Measurements from ENCODE around the gene SH3RF3. TPM values are rescaled to one million over a fixed set of nuclear protein-coding genes. Genes with fewer than 3 reads are reported as not detected.

The SH3RF3 gene
- total RNA-seq, 1 donor from 2014 or later = 7.9 TPM

DNA sequence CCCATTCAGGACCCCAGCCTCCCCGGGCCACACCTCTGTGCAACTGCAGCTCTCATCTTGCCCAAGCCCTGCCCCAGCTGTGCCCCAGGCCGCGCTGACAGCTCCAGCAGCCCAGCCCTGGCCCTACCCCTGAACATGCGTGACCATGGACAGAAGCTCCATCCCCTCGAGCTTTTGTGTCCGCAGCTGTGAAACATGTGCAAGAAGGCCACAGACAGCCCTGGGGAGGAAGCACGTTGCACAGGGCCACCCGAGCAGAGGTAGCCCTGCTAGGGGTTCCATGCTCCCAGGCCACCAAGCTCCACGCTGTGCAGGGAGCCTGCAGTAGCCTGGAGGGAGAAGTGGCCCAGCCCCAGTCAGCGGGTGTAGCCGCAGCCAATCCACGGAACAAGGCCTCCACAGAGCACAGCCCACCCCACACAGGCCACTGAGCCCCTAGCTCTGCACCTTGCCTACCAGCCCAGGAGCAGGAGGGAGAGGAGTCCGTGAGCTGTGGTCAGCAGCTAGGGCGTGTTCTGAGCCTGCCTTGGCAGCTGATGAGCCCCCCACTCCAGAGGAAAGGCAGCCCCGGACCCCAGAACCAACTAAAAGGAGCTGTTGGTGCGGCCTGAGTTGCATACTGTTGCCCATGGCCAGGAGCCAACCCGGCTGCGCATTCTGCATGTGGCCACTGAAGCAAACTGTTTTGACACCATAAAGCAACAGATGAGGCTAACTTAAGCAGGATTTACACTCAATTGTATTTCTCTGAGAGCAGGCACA lies 300.7 kb downstream of the SH3RF3 start:
- H3K36me3 ChIP-seq = peaks cover 6% of the 10 kb centered on the region
- H3K4me3 ChIP-seq = no peak overlapping the region
- no peak for DNase-seq
- no peaks in the 10 kb centered on the region for H3K27me3 ChIP-seq (ENCODE audit: low read depth)
- no peaks in the 10 kb centered on the region for H3K4me1 ChIP-seq
- H3K9me3 ChIP-seq (replicated peaks) = no peaks in the 10 kb centered on the region
- no peak overlapping the region for H3K27ac ChIP-seq (replicated peaks)
- TF ChIP-seq, protein P1, sequence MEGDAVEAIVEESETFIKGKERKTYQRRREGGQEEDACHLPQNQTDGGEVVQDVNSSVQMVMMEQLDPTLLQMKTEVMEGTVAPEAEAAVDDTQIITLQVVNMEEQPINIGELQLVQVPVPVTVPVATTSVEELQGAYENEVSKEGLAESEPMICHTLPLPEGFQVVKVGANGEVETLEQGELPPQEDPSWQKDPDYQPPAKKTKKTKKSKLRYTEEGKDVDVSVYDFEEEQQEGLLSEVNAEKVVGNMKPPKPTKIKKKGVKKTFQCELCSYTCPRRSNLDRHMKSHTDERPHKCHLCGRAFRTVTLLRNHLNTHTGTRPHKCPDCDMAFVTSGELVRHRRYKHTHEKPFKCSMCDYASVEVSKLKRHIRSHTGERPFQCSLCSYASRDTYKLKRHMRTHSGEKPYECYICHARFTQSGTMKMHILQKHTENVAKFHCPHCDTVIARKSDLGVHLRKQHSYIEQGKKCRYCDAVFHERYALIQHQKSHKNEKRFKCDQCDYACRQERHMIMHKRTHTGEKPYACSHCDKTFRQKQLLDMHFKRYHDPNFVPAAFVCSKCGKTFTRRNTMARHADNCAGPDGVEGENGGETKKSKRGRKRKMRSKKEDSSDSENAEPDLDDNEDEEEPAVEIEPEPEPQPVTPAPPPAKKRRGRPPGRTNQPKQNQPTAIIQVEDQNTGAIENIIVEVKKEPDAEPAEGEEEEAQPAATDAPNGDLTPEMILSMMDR (IDR thresholded peaks at IDR 0.05; ENCODE audit: borderline replicate concordance) = no peak
- intact Hi-C loops (cut with micrococcal nuclease) = no loop called here

DNA sequence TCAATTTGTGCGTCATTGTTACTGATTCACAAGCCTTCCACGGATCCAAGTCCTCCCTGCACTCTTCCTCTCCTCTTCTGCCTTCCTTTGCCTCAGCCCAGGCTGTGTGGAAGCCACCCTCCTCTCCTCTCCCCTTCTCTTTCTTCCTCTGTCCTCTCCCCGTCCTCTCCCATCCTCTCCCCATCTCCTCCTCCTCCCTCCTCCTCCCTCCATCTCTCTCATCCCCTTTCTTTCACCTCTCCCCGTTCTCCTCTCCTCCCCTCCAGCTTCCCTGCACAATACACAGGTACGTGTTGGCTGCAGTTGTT lies 301.3 kb downstream of the SH3RF3 start:
- Histone ChIP-seq H3K27ac (replicated peaks) (no peak overlapping the region), H3K27me3 (ENCODE audit: low read depth) (no peaks in the 10 kb centered on the region), H3K36me3 (peaks cover 6% of the 10 kb centered on the region), H3K9me3 (replicated peaks) (no peaks in the 10 kb centered on the region), H3K4me1 (peaks cover 1% of the 10 kb centered on the region), H3K4me3 (no peak overlapping the region)
- TF ChIP-seq, protein P1 (IDR thresholded peaks at IDR 0.05; ENCODE audit: borderline replicate concordance) = no peak
- intact Hi-C loops (cut with micrococcal nuclease) = no loop called here
- no peak for DNase-seq

GRCh38 chr2:109432421-109432820 lies 303.4 kb downstream of the SH3RF3 start:
- H3K4me3 ChIP-seq = no peak overlapping the region
- H3K36me3 ChIP-seq = peaks cover 6% of the 10 kb centered on the region
- H3K4me1 ChIP-seq = peaks cover 23% of the 10 kb centered on the region
- DNase-seq = no peak
- no peaks in the 10 kb centered on the region for H3K27me3 ChIP-seq (ENCODE audit: low read depth)
- TF ChIP-seq, protein P1 (IDR thresholded peaks at IDR 0.05; ENCODE audit: borderline replicate concordance) = no peak
- H3K9me3 ChIP-seq (replicated peaks) = no peaks in the 10 kb centered on the region
- intact Hi-C loops (cut with micrococcal nuclease) = no loop called here
- no peak overlapping the region for H3K27ac ChIP-seq (replicated peaks)

- DNase-seq = no peak
- H3K36me3 ChIP-seq = peaks cover 11% of the 10 kb centered on the region
- no peak overlapping the region for H3K27ac ChIP-seq (replicated peaks)
- intact Hi-C loops (cut with micrococcal nuclease) = no loop called here
- TF ChIP-seq, protein P1 (IDR thresholded peaks at IDR 0.05; ENCODE audit: borderline replicate concordance) = no peak
- no peaks in the 10 kb centered on the region for H3K27me3 ChIP-seq (ENCODE audit: low read depth)
- no peak overlapping the region for H3K4me3 ChIP-seq
- peaks cover 33% of the 10 kb centered on the region for H3K4me1 ChIP-seq
- H3K9me3 ChIP-seq (replicated peaks) = no peaks in the 10 kb centered on the region
Observed at GRCh38 chr2:109433486-109433885, 304.5 kb downstream of the SH3RF3 start.

DNA sequence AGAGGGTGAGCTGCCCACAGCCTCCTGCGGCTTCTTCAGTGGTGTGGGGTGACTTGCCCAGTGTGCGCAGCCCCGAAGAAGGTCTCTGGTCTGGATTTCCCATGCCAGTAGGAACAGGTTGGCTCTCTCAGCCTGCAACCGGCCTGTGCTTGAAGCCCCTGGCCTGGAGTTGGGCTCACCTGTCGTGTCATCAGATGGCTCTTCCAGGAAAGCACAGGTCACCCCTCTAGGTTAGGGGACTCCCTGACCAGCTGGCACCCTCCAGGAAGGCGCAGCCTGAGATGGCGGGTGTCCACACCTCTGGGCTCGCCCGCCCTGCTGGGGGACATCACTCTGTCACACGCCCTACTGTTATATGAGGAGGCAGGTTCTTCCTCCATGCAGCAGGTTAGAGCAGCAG lies 304.9 kb downstream of the SH3RF3 start:
- TF ChIP-seq, protein P1 (IDR thresholded peaks at IDR 0.05; ENCODE audit: borderline replicate concordance) = no peak
- intact Hi-C loops (cut with micrococcal nuclease) = no loop called here
- Histone ChIP-seq H3K4me1 (peaks cover 38% of the 10 kb centered on the region), H3K4me3 (no peak overlapping the region), H3K36me3 (peaks cover 11% of the 10 kb centered on the region), H3K27me3 (ENCODE audit: low read depth) (no peaks in the 10 kb centered on the region), H3K27ac (replicated peaks) (no peak overlapping the region), H3K9me3 (replicated peaks) (no peaks in the 10 kb centered on the region)
- DNase-seq = no peak

Measured in left ventricle myocardium inferior (tissue), 1 donor.